Measurements from ENCODE around the gene ARHGAP24. TPM values are rescaled to one million over a fixed set of nuclear protein-coding genes. Genes with fewer than 3 reads are reported as not detected.

Gene ARHGAP24
- total RNA-seq, 1 experiment from 2014 or later = 2.1 TPM

DNA sequence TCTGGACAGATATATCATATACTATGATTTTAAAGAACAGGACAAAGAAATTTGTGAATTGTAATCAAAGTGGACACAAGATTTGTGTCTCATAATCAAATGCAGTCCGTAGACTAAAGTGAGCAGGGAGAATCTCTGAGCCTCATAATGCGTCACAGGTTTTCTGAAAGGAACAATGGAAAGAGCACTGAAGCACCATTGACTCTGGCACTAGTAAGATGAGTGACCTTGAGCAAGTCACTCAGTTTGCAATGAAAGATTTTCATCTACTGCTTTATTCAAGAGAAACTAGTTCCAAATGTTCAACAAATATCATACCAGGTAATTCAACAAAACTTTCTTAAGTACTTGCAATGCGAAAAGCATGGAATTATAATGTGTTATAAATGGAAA, 569.6 kb downstream of the ARHGAP24 start (continued):
- TF ChIP-seq, protein P1, sequence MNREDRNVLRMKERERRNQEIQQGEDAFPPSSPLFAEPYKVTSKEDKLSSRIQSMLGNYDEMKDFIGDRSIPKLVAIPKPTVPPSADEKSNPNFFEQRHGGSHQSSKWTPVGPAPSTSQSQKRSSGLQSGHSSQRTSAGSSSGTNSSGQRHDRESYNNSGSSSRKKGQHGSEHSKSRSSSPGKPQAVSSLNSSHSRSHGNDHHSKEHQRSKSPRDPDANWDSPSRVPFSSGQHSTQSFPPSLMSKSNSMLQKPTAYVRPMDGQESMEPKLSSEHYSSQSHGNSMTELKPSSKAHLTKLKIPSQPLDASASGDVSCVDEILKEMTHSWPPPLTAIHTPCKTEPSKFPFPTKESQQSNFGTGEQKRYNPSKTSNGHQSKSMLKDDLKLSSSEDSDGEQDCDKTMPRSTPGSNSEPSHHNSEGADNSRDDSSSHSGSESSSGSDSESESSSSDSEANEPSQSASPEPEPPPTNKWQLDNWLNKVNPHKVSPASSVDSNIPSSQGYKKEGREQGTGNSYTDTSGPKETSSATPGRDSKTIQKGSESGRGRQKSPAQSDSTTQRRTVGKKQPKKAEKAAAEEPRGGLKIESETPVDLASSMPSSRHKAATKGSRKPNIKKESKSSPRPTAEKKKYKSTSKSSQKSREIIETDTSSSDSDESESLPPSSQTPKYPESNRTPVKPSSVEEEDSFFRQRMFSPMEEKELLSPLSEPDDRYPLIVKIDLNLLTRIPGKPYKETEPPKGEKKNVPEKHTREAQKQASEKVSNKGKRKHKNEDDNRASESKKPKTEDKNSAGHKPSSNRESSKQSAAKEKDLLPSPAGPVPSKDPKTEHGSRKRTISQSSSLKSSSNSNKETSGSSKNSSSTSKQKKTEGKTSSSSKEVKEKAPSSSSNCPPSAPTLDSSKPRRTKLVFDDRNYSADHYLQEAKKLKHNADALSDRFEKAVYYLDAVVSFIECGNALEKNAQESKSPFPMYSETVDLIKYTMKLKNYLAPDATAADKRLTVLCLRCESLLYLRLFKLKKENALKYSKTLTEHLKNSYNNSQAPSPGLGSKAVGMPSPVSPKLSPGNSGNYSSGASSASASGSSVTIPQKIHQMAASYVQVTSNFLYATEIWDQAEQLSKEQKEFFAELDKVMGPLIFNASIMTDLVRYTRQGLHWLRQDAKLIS (CRISPR knock-in tag; IDR thresholded peaks at IDR 0.05; ENCODE audit: borderline replicate concordance) = no peak
- TF ChIP-seq TEAD4 (CRISPR knock-in tag; IDR thresholded peaks at IDR 0.05) (no peak), MYBL2 (CRISPR knock-in tag; IDR thresholded peaks at IDR 0.05) (no peak), RELA (CRISPR knock-in tag; IDR thresholded peaks at IDR 0.05; ENCODE audit: borderline replicate concordance) (no peak), SMAD3 (CRISPR knock-in tag; IDR thresholded peaks at IDR 0.05; ENCODE audit: borderline replicate concordance) (no peak), FOXP1 (CRISPR knock-in tag; IDR thresholded peaks at IDR 0.05; ENCODE audit: borderline replicate concordance) (no peak), RORB (CRISPR knock-in tag; IDR thresholded peaks at IDR 0.05) (no peak), EMX1 (CRISPR knock-in tag; IDR thresholded peaks at IDR 0.05) (no peak)
- TF ChIP-seq, protein P2, sequence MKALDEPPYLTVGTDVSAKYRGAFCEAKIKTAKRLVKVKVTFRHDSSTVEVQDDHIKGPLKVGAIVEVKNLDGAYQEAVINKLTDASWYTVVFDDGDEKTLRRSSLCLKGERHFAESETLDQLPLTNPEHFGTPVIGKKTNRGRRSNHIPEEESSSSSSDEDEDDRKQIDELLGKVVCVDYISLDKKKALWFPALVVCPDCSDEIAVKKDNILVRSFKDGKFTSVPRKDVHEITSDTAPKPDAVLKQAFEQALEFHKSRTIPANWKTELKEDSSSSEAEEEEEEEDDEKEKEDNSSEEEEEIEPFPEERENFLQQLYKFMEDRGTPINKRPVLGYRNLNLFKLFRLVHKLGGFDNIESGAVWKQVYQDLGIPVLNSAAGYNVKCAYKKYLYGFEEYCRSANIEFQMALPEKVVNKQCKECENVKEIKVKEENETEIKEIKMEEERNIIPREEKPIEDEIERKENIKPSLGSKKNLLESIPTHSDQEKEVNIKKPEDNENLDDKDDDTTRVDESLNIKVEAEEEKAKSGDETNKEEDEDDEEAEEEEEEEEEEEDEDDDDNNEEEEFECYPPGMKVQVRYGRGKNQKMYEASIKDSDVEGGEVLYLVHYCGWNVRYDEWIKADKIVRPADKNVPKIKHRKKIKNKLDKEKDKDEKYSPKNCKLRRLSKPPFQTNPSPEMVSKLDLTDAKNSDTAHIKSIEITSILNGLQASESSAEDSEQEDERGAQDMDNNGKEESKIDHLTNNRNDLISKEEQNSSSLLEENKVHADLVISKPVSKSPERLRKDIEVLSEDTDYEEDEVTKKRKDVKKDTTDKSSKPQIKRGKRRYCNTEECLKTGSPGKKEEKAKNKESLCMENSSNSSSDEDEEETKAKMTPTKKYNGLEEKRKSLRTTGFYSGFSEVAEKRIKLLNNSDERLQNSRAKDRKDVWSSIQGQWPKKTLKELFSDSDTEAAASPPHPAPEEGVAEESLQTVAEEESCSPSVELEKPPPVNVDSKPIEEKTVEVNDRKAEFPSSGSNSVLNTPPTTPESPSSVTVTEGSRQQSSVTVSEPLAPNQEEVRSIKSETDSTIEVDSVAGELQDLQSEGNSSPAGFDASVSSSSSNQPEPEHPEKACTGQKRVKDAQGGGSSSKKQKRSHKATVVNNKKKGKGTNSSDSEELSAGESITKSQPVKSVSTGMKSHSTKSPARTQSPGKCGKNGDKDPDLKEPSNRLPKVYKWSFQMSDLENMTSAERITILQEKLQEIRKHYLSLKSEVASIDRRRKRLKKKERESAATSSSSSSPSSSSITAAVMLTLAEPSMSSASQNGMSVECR (CRISPR knock-in tag; IDR thresholded peaks at IDR 0.05; ENCODE audit: borderline replicate concordance) = no peak
- TF ChIP-seq, protein P3, sequence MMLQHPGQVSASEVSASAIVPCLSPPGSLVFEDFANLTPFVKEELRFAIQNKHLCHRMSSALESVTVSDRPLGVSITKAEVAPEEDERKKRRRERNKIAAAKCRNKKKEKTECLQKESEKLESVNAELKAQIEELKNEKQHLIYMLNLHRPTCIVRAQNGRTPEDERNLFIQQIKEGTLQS (CRISPR knock-in tag; conservative IDR thresholded peaks at IDR 0.05) = no peak
- TF ChIP-seq, protein P4, sequence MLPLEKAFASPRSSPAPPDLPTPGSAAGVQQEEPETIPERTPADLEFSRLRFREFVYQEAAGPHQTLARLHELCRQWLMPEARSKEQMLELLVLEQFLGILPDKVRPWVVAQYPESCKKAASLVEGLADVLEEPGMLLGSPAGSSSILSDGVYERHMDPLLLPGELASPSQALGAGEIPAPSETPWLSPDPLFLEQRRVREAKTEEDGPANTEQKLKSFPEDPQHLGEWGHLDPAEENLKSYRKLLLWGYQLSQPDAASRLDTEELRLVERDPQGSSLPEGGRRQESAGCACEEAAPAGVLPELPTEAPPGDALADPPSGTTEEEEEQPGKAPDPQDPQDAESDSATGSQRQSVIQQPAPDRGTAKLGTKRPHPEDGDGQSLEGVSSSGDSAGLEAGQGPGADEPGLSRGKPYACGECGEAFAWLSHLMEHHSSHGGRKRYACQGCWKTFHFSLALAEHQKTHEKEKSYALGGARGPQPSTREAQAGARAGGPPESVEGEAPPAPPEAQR (CRISPR knock-in tag; IDR thresholded peaks at IDR 0.05) = no peak
- TF ChIP-seq, protein P5, sequence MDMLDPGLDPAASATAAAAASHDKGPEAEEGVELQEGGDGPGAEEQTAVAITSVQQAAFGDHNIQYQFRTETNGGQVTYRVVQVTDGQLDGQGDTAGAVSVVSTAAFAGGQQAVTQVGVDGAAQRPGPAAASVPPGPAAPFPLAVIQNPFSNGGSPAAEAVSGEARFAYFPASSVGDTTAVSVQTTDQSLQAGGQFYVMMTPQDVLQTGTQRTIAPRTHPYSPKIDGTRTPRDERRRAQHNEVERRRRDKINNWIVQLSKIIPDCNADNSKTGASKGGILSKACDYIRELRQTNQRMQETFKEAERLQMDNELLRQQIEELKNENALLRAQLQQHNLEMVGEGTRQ (CRISPR knock-in tag; IDR thresholded peaks at IDR 0.05) = no peak
- TF ChIP-seq, protein P6, sequence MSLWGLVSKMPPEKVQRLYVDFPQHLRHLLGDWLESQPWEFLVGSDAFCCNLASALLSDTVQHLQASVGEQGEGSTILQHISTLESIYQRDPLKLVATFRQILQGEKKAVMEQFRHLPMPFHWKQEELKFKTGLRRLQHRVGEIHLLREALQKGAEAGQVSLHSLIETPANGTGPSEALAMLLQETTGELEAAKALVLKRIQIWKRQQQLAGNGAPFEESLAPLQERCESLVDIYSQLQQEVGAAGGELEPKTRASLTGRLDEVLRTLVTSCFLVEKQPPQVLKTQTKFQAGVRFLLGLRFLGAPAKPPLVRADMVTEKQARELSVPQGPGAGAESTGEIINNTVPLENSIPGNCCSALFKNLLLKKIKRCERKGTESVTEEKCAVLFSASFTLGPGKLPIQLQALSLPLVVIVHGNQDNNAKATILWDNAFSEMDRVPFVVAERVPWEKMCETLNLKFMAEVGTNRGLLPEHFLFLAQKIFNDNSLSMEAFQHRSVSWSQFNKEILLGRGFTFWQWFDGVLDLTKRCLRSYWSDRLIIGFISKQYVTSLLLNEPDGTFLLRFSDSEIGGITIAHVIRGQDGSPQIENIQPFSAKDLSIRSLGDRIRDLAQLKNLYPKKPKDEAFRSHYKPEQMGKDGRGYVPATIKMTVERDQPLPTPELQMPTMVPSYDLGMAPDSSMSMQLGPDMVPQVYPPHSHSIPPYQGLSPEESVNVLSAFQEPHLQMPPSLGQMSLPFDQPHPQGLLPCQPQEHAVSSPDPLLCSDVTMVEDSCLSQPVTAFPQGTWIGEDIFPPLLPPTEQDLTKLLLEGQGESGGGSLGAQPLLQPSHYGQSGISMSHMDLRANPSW (CRISPR knock-in tag; conservative IDR thresholded peaks at IDR 0.05; ENCODE audit: low read depth) = no peak
